Spleen (tissue), 11 donors: ENCODE data around the gene CD2. TPM values are rescaled to one million over a fixed set of nuclear protein-coding genes. Genes with fewer than 3 reads are reported as not detected.

Experiments used
- DNase-seq: peaks from one replicate; pipeline ENCODE4 v3.0.0-alpha.2; 2020
- H3K27ac ChIP-seq, 8 donors: fragments of 200-600 bp; sonication (generic) in 7 of 8; 1 replicate in 4 of 8; 2 replicates in 4 of 8; pipeline versions ENCODE4 v1.5.0 to v1.8.0; 2016 to 2021; ENCODE audit warnings: inconsistent platforms in 4 of 8, mild to moderate bottlenecking in 4 of 8, moderate library complexity in 1 of 8
- H3K27me3 ChIP-seq, 7 donors: fragments of 200-600 bp; sonication (generic) in 6 of 7; replicated peaks in 1 of 7; 1 replicate in 4 of 7; 2 replicates in 3 of 7; pipeline versions ENCODE4 v1.5.0 to v1.8.0; 2016 to 2021; ENCODE audit warnings: inconsistent platforms in 3 of 7, mild to moderate bottlenecking in 1 of 7
- H3K36me3 ChIP-seq, 6 donors: fragments of 200-600 bp; sonication (generic) in 5 of 6; 1 replicate in 4 of 6; 2 replicates in 2 of 6; pipeline versions ENCODE4 v1.5.0 to v1.8.0; 2016 to 2021; ENCODE audit warnings: inconsistent platforms in 2 of 6
- H3K4me1 ChIP-seq, 6 donors: fragments of 200-600 bp; sonication (generic) in 5 of 6; 1 replicate in 3 of 6; 2 replicates in 3 of 6; pipeline versions ENCODE4 v1.5.0 to v1.8.0; 2016 to 2021; ENCODE audit warnings: inconsistent platforms in 3 of 6
- H3K4me3 ChIP-seq, 8 donors: fragments of 200-600 bp; sonication (generic) in 7 of 8; 1 replicate in 4 of 8; 2 replicates in 4 of 8; pipeline versions ENCODE4 v1.5.0 to v1.8.0; 2016 to 2021; ENCODE audit warnings: inconsistent platforms in 4 of 8, mild to moderate bottlenecking in 4 of 8, moderate library complexity in 2 of 8
- H3K9me3 ChIP-seq, 8 donors: fragments of 200-600 bp; sonication (generic) in 7 of 8; 1 replicate in 4 of 8; 2 replicates in 4 of 8; pipeline versions ENCODE4 v1.5.0 to v1.8.0; 2016 to 2021; ENCODE audit warnings: inconsistent platforms in 4 of 8
- CTCF ChIP-seq, 11 experiments: fragments of 200-600 bp in 7 of 11; fragments of 450-650 bp in 4 of 11; sonication (generic) in 4 of 11; IDR thresholded peaks in 8 of 11; conservative IDR thresholded peaks in 3 of 11; 1 replicate in 7 of 11; 2 replicates in 4 of 11; pipeline versions ENCODE4 v1.4.0 to v1.8.0; 2016 to 2021; ENCODE audit warnings: antibody characterized with exemption in 11 of 11, inconsistent platforms in 4 of 11, mild to moderate bottlenecking in 1 of 11
- POLR2A ChIP-seq, 3 donors: fragments of 450-650 bp; IDR thresholded peaks; one replicate each; pipeline ENCODE4 v1.5.1; 2017; ENCODE audit warnings: antibody characterized with exemption in 3 of 3, mild to moderate bottlenecking in 1 of 3
- POLR2AphosphoS5 ChIP-seq, 3 donors: sonication (generic); formaldehyde crosslinking; IDR thresholded peaks; one replicate each; pipeline ENCODE4 v1.5.1; 2017; ENCODE audit warnings: antibody characterized with exemption in 3 of 3
- WGBS, 5 donors: extraction: QIAGEN DNeasy Blood & Tissue Kit in 3 of 5; methylation state at CpG; one replicate each; pipeline versions ENCODE4 v1.1.5 to v1.1.7; 2013 to 2018; 5-methylcytosine and 5-hydroxymethylcytosine counted together
- intact Hi-C: fragments of 100-400 bp; cut with DNase I; formaldehyde crosslinking; loops from one replicate; pipeline ENCODE4 v1.15.0; 2023; ENCODE audit warnings: low total_unique reads
- polyA plus RNA-seq, 3 donors: library from polyadenylated mRNA; stranded (reverse); fragments of 200-250 nt; gene quantifications; one replicate each; pipeline ENCODE4 v1.2.1, GENCODE V29; 2013
- total RNA-seq, 7 donors: library from RNA; depleted of rRNA in 3 of 7; stranded (reverse); fragments of >200 nt in 3 of 7; fragmentation: NEBNext Ultra II Directional in 4 of 7; extraction: Animal tissue kit (Norgen Biotek cat#: 25700) in 4 of 7; gene quantifications; one replicate each; pipeline versions ENCODE4 v1.1.0 to v1.2.1, GENCODE V29; 2016 to 2021
- donor health status: healthy with polysubstance abuse.
- donor health status: DM: no; HTN: no; CAD: no; lungs with moderate emphysema.
- donor health status: DM: no; HTN: no; CAD: no.
- donor health status: Bipolar disorder and iron deficiency.
- donor health status: healthy.
- donor health status: DM: no; HTN: no; CAD: no.
- donor health status: DM: yes; HTN: yes; CAD: no.

Gene CD2
- total and polyA plus RNA-seq, 10 donors, result 21.6 to 50.5 (median 30.1) TPM

DNA sequence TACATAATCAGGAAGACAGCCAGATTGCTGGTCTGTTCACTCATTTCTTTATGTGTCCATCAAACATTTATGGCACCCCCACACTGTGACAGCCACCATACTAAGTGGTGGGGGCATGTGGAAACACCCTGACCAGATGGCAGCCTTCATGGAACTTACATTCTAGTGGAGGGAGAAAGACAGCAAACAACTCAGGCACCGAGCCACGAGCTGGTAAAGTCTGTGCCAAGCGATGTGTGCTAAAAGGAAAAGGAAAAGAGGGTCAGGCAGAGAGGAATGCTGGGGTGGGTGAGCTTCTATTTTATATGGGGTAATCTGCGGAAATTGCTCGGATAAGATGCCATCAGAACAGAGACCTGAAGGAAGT is 33.2 kb upstream of the CD2 start:
- Histone ChIP-seq H3K9me3 (no peaks in the 10 kb centered on the region), H3K36me3 (no peaks in the 10 kb centered on the region), H3K27me3 (no peaks in the 10 kb centered on the region), H3K4me1 (peaks cover 0 to 4% (median 0%) of the 10 kb centered on the region in 6 donors), H3K4me3 (no peak overlapping the region), H3K27ac (no peak overlapping the region)
- no peak for DNase-seq
- TF ChIP-seq CTCF (IDR thresholded peaks at IDR 0.05 in 8 of 11, conservative IDR thresholded peaks at IDR 0.05 in 3 of 11) (no peak), POLR2AphosphoS5 (IDR thresholded peaks at IDR 0.05) (no peak), POLR2A (IDR thresholded peaks at IDR 0.05) (no peak)
- 82 to 91% (median 88%) methylated on average over 5 of the region's 5 CpGs for WGBS, 5 donors
- intact Hi-C loops, result loop anchor here (5.0 kb wide), 1 partner anchor 336 kb away; no protein-coding TSS in a partner anchor

DNA sequence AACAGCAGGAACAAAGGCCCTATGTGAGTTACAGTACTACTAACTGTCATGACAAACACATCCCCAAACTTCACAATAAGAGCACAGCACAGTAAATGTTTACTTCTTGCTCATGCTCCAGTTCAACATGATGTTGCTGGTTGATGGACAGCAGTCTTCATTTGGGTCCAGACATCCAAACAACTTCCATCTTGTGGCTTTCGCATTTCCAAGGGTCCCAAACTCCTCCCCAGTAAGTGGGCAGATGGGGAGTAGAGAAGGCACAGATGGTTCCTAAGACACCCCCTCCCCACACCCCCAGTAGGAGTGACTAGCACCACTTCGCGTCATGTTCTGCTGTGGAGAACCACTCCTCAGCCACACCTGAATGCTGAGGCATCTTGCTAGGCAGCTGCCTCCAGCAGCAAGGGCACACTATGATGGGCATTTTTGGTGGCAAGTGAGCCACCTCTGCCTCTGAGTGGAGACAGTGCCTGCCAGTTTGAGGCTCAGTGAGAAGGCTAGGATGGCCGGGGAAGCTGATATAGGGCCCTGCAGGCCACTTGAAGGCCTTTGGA is 32.7 kb upstream of the CD2 start:
- Histone ChIP-seq H3K4me3 (no peak overlapping the region), H3K36me3 (no peaks in the 10 kb centered on the region), H3K27me3 (no peaks in the 10 kb centered on the region), H3K4me1 (peaks cover 0 to 5% (median 0%) of the 10 kb centered on the region in 6 donors), H3K27ac (no peak overlapping the region), H3K9me3 (no peaks in the 10 kb centered on the region)
- no peak for DNase-seq
- intact Hi-C loops, result loop anchor here (5.0 kb wide), 1 partner anchor 336 kb away; no protein-coding TSS in a partner anchor
- TF ChIP-seq POLR2AphosphoS5 (IDR thresholded peaks at IDR 0.05) (no peak), POLR2A (IDR thresholded peaks at IDR 0.05) (no peak), CTCF (IDR thresholded peaks at IDR 0.05 in 8 of 11, conservative IDR thresholded peaks at IDR 0.05 in 3 of 11) (no peak)
- 91 to 98% (median 94%) methylated on average over 4 of the region's 4 CpGs for WGBS, 5 donors

DNA sequence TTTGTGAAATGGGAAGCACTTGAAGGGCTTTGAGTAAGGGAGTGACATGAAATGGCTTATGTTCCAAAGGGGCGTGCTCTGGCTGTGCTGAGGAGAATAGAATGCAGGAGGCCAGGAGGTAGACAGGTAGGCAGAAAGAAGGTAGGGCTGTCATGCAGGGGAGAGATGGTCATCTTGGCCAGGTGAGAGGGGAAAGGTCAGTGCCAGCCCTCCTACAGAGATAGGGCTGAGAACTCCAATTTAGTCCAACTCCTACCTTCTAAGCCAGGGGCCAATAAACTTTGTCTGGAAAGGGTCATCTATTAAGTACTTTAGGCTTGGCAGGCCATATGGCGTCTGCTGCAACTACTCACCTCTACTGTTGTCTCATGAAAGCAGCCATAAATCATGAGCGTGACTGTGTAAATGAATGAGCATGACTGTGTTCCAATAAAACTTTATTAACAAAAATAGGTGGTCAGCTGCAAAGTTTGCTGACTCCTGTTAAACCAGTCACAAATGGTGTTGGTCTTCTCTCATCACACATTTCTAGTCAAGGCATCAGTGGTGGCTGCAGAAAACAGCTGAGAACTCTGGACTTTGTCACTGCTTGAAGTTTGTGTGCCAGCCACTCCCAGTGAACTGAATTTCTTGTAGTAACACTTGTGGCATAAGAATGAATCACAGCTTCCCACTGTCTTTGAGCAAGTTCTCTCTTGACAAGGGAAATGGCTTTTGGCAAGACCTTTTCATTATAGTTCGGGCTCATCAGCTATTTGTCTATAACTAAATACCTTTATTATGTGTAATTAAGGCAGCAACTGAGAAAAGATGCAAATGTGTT is 32.0 kb upstream of the CD2 start:
- Histone ChIP-seq H3K4me3 (no peak overlapping the region), H3K27me3 (no peaks in the 10 kb centered on the region), H3K36me3 (no peaks in the 10 kb centered on the region), H3K4me1 (peaks cover 0 to 12% (median 2%) of the 10 kb centered on the region in 6 donors), H3K9me3 (no peaks in the 10 kb centered on the region), H3K27ac (no peak overlapping the region)
- intact Hi-C loops, result loop anchor here (5.0 kb wide), 1 partner anchor 335 kb away; no protein-coding TSS in a partner anchor
- TF ChIP-seq CTCF (IDR thresholded peaks at IDR 0.05 in 8 of 11, conservative IDR thresholded peaks at IDR 0.05 in 3 of 11) (no peak), POLR2A (IDR thresholded peaks at IDR 0.05) (no peak), POLR2AphosphoS5 (IDR thresholded peaks at IDR 0.05) (no peak)
- no peak for DNase-seq
- WGBS, 5 donors, result 82 to 95% (median 92%) methylated on average over 4 of the region's 4 CpGs

DNA sequence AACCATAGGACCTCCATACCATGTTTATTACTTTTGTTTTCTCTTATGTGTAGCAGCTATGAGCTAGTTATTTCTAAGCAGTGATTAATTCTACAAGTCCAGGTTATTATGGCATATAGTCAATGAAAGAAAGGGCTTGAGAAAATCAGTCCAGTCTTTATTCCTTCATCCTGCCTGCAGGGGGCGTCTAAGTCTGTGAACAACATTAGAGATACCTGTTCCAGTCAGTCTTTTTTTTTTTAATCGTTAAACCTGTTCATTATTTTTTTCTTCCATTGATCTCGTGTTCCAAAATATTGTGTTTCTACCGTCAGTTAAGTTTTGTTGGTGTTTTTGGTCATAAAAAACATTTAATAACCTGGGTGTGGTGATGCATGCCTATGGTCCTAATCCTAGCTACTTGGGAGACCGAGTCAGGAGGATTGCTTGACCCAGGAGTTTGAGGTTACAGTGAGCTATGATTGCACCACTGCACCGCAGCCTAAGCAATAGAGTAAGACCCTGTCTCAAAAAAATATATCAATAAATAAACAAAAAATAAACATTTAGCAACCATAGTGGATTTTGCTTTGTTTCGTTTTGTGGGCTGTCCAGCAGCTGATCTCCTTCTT is 29.4 kb upstream of the CD2 start:
- intact Hi-C loops, result loop anchor here (5.0 kb wide), 1 partner anchor 332 kb away; no protein-coding TSS in a partner anchor
- DNase-seq, result no peak
- H3K27ac ChIP-seq, result no peak overlapping the region
- no peaks in the 10 kb centered on the region for H3K36me3 ChIP-seq
- H3K27me3 ChIP-seq, result no peaks in the 10 kb centered on the region
- no peak overlapping the region for H3K4me3 ChIP-seq
- peaks cover 0 to 12% (median 3%) of the 10 kb centered on the region in 6 donors for H3K4me1 ChIP-seq
- no peaks in the 10 kb centered on the region for H3K9me3 ChIP-seq
- WGBS, 5 donors, result 39 to 56% (median 48%) methylated on average over 7 of the region's 7 CpGs
- TF ChIP-seq POLR2A (IDR thresholded peaks at IDR 0.05), result no peak
- no peak for TF ChIP-seq POLR2AphosphoS5 (IDR thresholded peaks at IDR 0.05)
- peak; percentile 42 to 77 (median 66) for TF ChIP-seq CTCF (IDR thresholded peaks at IDR 0.05 in 8 of 11, conservative IDR thresholded peaks at IDR 0.05 in 3 of 11)
